GM21528 (cell line): ENCODE measurements around the gene NRXN2.
"Not testable (repeated sequence)": the region's sequence is repeated elsewhere in the genome, so short reads cannot be mapped to it uniquely, and the experiment has no call there.

Experiments
- ATAC-seq: cut with Tn5 transposase; IDR thresholded peaks from one replicate; pipeline ENCODE4 v1.9.1; 2021; ENCODE audit warnings: mild to moderate bottlenecking, moderate library complexity; ENCODE audit not compliant: unreplicated experiment, low FRiP score

NRXN2 gene

GRCh38 chr11:64684357-64684756 lies 38.6 kb downstream of the NRXN2 start:
- no peak for ATAC-seq

- no peak for ATAC-seq
Measured at GRCh38 chr11:64681171-64681570, 41.8 kb downstream of the NRXN2 start.

GRCh38 chr11:64679846-64680245 lies 43.2 kb downstream of the NRXN2 start:
- no peak for ATAC-seq

GRCh38 chr11:64677441-64678023 lies 45.5 kb downstream of the NRXN2 start:
- ATAC-seq, result no peak

DNA sequence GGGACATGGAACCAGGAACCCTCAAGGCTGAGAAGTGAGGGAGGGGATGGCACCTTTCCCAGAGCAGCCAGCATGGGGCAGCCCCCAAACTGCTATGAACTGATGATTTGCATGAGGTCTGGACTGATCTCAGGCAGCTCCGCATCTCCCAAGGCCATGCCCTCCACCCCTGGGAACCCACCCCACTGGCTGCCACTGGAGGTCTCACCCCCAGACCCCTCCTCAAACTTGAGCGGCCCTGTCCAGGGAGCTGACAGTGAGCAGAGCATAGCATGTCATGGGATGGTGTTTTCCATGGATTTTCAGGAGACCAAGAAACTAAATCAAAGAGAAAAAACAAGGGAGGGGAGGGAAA lies 46.8 kb downstream of the NRXN2 start:
- ATAC-seq, result no peak

- no peak for ATAC-seq
Measured at GRCh38 chr11:64675450-64676260, 47.3 kb downstream of the NRXN2 start.

GRCh38 chr11:64674774-64675173 lies 48.2 kb downstream of the NRXN2 start:
- no peak for ATAC-seq

DNA sequence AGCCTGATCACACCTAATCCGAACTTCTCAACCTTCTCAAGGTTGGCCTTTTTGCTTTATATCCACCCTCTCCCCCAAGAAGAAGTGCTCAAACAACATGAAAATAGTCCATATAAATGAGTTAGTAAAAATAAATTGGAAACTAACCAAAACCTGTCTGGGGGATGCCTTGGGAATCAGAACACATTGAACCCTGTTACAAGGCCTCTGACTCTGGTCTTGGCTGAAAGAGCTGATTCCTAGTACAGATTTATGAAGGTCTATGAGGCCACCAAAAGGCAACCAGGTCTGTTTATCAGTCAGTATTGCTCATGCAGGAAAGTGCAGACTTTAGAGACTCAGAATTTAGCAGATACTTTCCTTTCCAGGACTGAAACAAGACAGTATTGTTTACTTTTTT lies 49.7 kb downstream of the NRXN2 start:
- ATAC-seq, result no peak

DNA sequence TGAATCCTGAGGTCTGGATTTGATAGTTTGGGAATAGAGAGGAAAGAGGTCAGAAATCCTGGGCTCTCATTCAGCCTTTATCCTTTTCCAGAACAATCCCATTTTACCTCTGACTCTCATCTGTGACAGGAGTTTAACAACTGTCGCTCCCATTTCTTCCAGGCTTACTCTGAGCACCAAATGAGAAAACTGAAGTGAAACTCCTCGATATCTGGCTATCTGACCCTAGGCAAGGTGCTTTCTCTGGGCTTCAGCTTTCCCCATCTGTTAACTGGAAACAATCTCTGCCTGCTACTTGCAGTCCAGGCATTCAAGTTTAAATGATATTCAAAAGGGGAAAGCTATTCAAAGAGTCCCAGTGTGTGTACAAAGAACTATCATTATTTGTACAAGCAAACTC lies 50.1 kb downstream of the NRXN2 start:
- no peak for ATAC-seq

DNA sequence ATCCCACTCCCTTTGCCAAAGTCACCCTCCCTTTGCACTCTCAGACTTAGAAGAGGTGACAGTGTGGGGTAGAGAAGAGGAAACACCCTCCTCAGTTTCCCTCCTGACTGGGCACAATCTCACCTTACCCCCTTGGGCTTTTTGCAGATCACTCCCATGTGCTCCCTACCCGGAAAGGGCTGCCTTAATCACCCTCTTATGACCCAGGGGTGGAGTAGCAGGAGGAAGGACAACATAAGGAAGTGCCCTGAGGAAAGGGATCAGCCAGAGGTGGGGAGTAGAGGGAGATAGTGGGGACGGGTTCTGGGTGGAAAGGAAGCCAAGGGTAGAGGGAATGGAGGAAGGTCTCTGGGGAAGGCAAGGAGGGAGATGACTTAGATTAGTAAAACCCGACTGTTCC lies 52.0 kb downstream of the NRXN2 start:
- no peak for ATAC-seq

GRCh38 chr11:64667154-64667745 lies 55.7 kb downstream of the NRXN2 start:
- ATAC-seq, result no peak

- ATAC-seq, result no peak
Measured at GRCh38 chr11:64665411-64665821, 57.6 kb downstream of the NRXN2 start.

DNA sequence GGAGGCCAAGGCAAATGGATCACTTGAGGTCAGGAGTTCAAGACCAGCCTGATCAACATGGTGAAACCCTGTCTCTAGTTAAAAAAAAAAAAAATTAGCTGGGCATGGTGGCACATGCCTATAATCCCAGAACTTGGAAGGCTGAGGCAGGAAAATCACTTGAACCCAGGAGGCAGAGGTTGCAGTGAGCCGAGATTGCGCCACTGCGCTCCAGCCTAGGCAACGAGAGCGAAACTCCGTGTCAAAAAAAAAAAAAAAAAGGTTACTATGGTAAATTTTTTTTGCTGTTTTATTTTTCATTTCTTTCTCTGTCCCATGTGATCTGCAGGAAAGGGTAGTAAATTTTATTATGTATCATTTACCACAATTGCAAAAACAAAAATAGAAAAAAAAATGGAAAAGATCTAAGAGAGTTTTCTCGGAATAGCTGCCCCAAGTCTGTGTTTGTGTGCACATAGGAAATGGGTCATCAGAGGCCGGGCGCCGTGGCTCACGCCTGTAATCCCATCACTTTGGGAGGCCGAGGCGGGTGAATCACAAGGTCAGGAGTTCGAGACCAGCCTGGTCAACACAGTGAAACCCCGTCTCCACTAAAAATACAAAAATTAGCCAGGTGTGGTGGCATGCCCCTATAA lies 58.6 kb downstream of the NRXN2 start:
- ATAC-seq, result not testable (repeated sequence)

GRCh38 chr11:64663656-64664055 lies 59.3 kb downstream of the NRXN2 start:
- no peak for ATAC-seq

DNA sequence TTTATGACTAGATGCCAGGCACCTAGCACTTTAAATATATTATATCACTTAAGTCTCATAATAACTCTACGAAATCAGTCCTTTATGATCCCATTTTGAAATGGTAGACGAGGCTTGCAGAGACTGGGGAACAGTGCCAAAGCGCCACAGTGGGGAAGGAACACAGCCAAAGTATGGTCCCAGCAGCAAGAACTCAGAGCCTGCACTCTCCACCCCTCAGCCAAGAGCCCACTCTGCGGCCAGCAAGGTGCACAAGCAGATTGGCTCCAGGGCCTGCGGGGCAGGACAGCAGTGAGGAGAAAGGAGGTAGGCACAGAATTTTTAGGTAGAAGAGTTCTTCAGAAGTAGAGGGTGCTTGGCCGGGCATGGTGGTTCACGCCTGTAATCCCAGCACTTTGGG lies 61.4 kb downstream of the NRXN2 start:
- no peak for ATAC-seq

DNA sequence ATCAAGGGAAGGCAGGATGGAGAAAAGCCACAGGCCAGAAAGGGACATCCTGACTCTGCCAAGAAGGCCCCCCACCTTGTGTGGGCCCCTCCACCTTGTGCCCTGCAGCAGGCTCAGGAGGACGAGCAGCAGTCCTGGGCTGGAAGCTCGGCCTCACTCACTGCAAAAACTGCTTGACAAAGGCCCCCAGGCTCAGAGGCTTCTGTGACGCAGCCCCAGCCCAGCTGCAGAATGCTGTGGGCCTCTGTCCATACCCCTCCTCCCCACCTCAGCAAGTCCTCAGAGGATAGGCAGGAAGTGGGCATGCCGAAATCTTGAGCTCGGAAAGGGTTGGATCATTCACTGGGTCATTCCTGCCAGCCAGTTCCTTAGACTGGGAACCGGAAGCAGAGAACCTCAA lies 61.9 kb downstream of the NRXN2 start:
- no peak for ATAC-seq

- no peak for ATAC-seq
Measured at GRCh38 chr11:64660706-64661105, 62.3 kb downstream of the NRXN2 start.

DNA sequence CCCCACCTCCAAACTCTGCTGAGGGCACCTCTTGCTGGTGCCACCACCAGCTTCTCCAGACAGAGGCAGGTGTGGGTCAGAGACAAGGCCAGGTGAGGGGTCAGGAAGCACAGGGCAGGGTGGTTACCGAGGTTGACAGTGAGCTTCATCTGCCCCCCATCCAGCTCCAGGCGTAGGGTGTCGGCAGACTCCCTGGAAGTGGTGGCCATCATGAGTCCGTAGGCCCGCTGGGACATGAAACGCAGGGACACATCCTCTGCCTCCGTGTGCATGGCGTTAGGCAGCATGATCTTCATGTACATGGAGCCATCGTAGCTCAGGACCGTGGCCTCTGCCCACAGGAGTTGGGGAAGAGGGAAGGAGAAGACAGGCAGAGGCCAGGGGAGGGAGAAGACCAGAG lies 62.8 kb downstream of the NRXN2 start:
- ATAC-seq, result no peak

DNA sequence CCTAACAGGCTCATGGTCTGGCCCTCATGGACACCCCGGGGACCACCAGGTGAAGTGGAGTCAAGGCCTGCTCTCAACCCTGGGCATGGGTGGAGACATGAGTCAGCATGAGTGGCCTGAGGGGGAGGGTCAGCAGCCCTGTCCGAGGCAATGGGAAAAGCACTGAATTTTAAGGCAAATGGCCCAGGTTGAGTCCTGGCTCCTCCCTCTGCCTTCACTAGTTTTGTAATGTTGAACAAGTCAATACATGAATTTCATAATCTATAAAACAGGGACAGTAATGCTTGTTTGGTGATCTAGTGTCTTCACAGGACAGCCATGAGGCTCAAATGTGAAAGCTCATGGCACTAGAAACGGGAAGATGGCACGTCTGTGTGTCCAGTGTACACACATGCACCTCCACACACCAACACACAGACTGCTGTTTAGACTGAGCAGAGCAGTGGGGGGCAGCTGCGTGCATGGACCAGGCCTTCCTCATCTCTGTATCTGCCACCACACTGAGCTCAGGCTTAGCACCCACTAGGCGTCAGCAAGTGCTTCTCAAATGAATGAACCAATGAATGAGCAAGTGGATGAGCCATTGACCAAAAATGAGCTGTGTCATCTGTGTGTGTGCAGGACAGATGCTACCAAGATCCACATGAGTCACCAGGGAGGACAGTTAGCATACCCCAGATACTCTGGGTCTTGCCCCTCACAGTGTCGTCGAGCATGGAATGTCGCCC lies 63.4 kb downstream of the NRXN2 start:
- no peak for ATAC-seq

DNA sequence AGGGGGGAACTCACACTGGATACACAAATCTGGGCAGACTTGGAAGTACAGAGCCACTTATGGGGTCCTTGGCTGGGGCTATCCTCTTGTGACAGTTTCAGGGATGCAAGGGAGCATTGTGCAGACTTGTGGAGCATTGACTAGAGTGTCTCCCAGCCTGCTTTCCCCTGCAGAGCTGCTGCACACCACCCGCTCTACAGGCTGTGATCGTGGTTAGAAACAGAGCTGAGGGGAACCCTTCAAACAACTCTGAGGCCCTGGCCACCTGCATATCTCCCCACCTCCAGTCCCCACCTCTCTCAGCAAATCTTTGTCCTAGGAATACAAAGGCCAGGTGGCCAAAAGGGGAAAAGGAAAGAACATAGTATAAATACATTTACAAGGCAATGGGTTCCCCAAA lies 64.7 kb downstream of the NRXN2 start:
- no peak for ATAC-seq

GRCh38 chr11:64656862-64657261 lies 66.1 kb downstream of the NRXN2 start:
- no peak for ATAC-seq
